ENCODE data around the gene DUSP10.

DNA sequence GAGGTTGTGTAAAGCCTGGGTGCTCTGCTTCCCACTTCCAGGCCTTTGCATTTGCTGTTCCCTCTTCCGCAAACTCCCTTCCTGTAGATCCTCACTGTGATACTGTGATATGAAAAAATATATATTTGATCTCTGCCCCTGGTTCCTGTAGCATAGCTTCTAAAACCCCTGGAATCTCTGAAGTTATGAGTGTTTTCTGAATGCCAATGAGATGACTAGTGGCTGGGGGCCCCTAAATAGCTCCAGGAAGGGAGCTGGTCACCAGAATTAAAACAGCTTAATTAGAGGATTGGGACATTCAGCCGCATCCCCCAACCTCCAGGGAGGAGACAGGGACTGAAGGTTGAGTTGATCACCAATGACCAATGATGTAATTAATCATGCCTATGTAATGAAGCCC, 21.9 kb downstream of the DUSP10 start:
- no peak for TF ChIP-seq EZH2phosphoT487 (IDR thresholded peaks at IDR 0.05; ENCODE audit: borderline replicate concordance)
- TF ChIP-seq, protein P1, sequence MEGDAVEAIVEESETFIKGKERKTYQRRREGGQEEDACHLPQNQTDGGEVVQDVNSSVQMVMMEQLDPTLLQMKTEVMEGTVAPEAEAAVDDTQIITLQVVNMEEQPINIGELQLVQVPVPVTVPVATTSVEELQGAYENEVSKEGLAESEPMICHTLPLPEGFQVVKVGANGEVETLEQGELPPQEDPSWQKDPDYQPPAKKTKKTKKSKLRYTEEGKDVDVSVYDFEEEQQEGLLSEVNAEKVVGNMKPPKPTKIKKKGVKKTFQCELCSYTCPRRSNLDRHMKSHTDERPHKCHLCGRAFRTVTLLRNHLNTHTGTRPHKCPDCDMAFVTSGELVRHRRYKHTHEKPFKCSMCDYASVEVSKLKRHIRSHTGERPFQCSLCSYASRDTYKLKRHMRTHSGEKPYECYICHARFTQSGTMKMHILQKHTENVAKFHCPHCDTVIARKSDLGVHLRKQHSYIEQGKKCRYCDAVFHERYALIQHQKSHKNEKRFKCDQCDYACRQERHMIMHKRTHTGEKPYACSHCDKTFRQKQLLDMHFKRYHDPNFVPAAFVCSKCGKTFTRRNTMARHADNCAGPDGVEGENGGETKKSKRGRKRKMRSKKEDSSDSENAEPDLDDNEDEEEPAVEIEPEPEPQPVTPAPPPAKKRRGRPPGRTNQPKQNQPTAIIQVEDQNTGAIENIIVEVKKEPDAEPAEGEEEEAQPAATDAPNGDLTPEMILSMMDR (conservative IDR thresholded peaks at IDR 0.05; ENCODE audit: low read length), result no peak
